GM12878 (cell line): ENCODE data around the gene PIK3R3.

ENCODE experiments used
- ATF7 ChIP-seq: fragments of 450-650 bp; IDR thresholded peaks from 2 replicates; pipeline ENCODE4 v1.6.1; 2016; ENCODE audit warnings: low read depth, mild to moderate bottlenecking
- CTCF ChIP-seq, 3 experiments: IDR thresholded peaks in 2 of 3; conservative IDR thresholded peaks in 1 of 3; 2 replicates each; pipeline ENCODE4 v1.5.1; 2011; ENCODE audit warnings: low read depth in 3 of 3, low read length in 3 of 3, mild to moderate bottlenecking in 3 of 3, control low read depth in 2 of 3, moderate library complexity in 2 of 3, inconsistent platforms in 1 of 3, mixed read lengths in 1 of 3; ENCODE audit not compliant: control insufficient read depth in 2 of 3, insufficient read depth in 1 of 3; ENCODE audit errors: extremely low read depth in 1 of 3
- LARP7 ChIP-seq: fragments of 450-650 bp; IDR thresholded peaks from 2 replicates; pipeline ENCODE4 v1.6.1; 2017; ENCODE audit warnings: mild to moderate bottlenecking
- PRDM15 ChIP-seq: fragments of 450-650 bp; formaldehyde crosslinking; IDR thresholded peaks from 2 replicates; pipeline ENCODE4 v1.4.0; 2020; ENCODE audit warnings: mild to moderate bottlenecking, moderate library complexity
- RFX5 ChIP-seq: IDR thresholded peaks from 2 replicates; pipeline ENCODE4 v1.6.1; 2011; ENCODE audit warnings: low read depth, low read length, improper control_type of control experiment
- SP1 ChIP-seq: IDR thresholded peaks from one replicate; pipeline ENCODE4 v1.6.1; 2011; ENCODE audit warnings: low read depth, low read length

- TF ChIP-seq ATF7 (no peak), RFX5 (no peak), CTCF (IDR thresholded peaks at IDR 0.05 in 2 of 3, conservative IDR thresholded peaks at IDR 0.05 in 1 of 3; ENCODE audit: control insufficient read depth in 2 of 3, extremely low read depth in 1 of 3, insufficient read depth in 1 of 3, low read depth in 3 of 3, low read length in 3 of 3) (no peak), LARP7 (no peak), SP1 (no peak), PRDM15 (no peak)
These were observed 111.1 kb downstream of the PIK3R3 start for GRCh38 chr1:46021046-46021996.
